ACC112 (cell line): ENCODE measurements around the gene SLC38A10.
A peak's percentile ranks its signal among the peaks of the same experiment; 100 is the strongest.

Experiments
- H2AFZ ChIP-seq: fragments of 200-600 bp; sonication (generic); one replicate; pipeline ENCODE4 v1.6.0; 2017; ENCODE audit warnings: antibody characterized with exemption, low read length; ENCODE audit not compliant: unreplicated experiment
- H3K27ac ChIP-seq: fragments of 200-600 bp; sonication (generic); 2 replicates; pipeline ENCODE4 v1.5.1; 2014; ENCODE audit warnings: low read depth, mild to moderate bottlenecking, antibody characterized with exemption, low read length, moderate library complexity
- H3K27me3 ChIP-seq: fragments of 200-600 bp; sonication (generic); 2 replicates; pipeline ENCODE4 v1.6.1; 2014; ENCODE audit warnings: mild to moderate bottlenecking, antibody characterized with exemption, low read length, moderate library complexity, mixed read lengths; ENCODE audit not compliant: insufficient read depth
- H3K36me3 ChIP-seq: fragments of 200-600 bp; sonication (generic); 2 replicates; pipeline ENCODE4 v1.6.1; 2016; ENCODE audit warnings: mild to moderate bottlenecking, antibody characterized with exemption, low read length, moderate library complexity, mixed read lengths; ENCODE audit not compliant: insufficient read depth
- H3K4me1 ChIP-seq: fragments of 200-600 bp; sonication (generic); one replicate; pipeline ENCODE4 v1.6.1; 2016; ENCODE audit warnings: low read length, mixed read lengths; ENCODE audit not compliant: insufficient read depth, unreplicated experiment, control insufficient read depth
- H3K4me3 ChIP-seq: fragments of 200-600 bp; sonication (generic); 2 replicates; pipeline ENCODE4 v1.5.1; 2014; ENCODE audit warnings: mild to moderate bottlenecking, low read depth, low read length
- H3K79me2 ChIP-seq: fragments of 200-600 bp; sonication (generic); one replicate; pipeline ENCODE4 v1.6.0; 2016; ENCODE audit warnings: low read length; ENCODE audit not compliant: control insufficient read depth, unreplicated experiment, insufficient read depth

Gene SLC38A10

DNA sequence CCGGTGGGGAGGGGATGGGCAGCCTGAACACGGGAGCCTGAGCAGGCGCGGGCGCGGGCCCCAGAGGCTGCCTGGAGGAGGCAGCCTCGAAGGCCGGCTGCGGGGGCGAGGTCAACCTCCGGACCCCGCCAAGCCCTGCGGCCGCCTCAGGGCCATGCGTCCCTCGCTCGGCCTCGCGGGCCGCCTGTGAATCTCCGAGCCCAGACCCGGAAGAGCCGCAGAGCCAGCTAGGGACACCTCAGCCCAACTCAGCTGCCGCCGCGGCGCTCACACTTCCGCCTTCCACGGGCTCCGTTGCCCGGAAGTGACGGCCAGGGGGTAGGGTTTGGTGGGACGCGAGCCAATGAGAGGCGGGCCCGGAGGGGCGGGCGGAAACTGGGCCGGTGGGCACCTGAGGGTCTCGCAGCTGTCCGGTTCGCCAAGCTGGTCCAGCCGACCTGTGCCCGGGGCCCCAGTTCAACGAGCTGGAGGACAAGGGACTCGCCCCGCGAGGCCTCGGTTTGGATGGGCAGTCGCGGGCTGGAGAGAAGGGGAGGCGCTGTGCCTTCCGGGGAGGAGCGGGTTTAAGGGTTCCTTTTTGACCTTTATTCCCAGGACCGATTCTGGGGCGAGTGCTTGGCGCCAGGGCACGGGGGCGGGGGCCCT, at the start of gene SLC38A10:
TSS of gene SLC38A10 (minus strand) at position 277 of the 645 bp plus-strand sequence. CDS start 386 bp downstream, outside the sequence.
- Histone ChIP-seq H3K79me2 (peaks cover 38% of the 10 kb centered on the region), H3K27me3 (no peaks in the 10 kb centered on the region), H2AFZ (peak within 1 kb of the TSS; percentile 92), H3K4me1 (peaks cover 5% of the 10 kb centered on the region), H3K36me3 (0 out of 2 replicates have a peak, but pooled peaks cover 2% of the 10 kb centered on the region), H3K4me3 (peak within 1 kb of the TSS; percentile 78), H3K27ac (peak within 1 kb of the TSS; percentile 37)

DNA sequence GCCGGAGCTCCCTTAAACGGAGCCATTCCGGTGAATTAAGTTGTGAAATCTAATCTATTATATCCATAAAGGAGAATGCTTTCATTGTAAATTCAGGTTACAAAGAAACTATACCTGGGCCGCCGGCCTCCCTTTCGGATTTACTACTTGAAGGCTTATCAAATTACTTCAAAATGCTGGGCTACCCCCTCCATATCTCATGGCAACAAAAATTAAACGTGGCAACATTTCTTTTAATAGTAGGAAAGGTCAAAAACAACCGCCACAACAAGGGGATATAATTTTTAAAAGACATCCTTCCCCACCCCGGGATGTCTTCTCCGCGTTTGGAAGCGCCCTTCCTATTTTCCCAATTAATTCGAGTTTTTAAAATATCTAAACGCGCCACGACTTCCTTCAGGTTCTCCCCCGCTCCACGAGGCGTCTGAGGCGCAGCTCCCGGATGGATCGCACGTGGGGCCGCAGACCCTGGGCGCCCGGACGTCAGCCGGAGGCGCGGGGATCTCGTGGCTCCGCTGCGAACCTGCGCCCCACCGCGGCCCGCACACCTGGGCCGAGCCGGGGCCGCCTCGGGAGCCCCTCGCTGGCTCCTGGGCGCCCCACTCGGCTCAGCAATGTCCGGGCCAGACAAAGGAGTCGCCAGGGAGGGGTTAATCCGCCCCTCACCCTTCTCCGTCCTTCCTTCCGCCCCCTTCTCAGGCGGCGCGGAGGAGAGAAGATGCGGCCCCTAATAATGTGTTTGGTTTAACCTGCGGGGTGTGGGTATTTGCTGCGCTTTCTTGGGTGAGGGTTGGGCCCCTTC, 47.4 kb upstream of the SLC38A10 start:
- H3K4me1 ChIP-seq = peaks cover 3% of the 10 kb centered on the region
- H2AFZ ChIP-seq = no peak overlapping the region
- peaks cover 62% of the 10 kb centered on the region for H3K79me2 ChIP-seq
- H3K36me3 ChIP-seq = no peaks in the 10 kb centered on the region
- peak overlapping the region; percentile 99 for H3K4me3 ChIP-seq
- peak overlapping the region; percentile 90 for H3K27ac ChIP-seq
- H3K27me3 ChIP-seq = no peaks in the 10 kb centered on the region

DNA sequence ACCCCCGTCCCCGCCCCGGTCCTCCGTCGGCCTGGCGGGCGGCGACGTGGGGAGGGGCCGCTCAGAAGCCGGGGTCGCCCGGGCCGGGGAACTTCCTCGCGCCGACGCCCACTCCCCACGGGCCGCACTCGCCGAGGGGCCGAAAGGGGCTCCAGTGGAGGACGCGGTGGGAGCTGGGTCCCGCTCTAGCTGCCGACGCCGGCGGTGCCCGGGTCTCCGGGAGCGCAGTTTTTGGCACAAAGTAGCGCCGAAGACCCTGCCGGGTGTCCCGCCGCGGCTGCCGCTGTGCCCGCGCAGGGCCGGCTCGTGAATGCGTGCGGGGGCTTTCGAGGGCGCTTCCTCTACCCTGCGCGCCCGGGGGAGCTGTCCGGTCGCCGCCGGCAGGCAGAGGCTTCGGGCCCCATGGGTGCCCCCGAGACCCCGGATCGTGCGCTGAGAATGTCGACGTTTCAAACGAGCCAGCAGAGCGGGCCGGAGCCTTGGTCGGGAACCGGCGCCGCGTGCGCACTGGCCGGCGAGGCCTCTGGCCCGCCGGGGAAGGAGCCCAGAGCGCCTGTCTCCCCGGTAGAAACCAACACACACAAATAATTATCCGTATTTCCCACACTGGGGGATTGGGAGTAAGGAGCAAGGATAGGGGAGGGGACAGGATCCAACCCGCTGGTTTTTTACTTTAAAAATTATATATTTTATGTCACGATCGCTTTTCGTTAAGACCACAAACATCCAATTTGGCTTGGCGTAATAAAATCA, 46.6 kb upstream of the SLC38A10 start:
- H3K27ac ChIP-seq = peak overlapping the region; percentile 90

DNA sequence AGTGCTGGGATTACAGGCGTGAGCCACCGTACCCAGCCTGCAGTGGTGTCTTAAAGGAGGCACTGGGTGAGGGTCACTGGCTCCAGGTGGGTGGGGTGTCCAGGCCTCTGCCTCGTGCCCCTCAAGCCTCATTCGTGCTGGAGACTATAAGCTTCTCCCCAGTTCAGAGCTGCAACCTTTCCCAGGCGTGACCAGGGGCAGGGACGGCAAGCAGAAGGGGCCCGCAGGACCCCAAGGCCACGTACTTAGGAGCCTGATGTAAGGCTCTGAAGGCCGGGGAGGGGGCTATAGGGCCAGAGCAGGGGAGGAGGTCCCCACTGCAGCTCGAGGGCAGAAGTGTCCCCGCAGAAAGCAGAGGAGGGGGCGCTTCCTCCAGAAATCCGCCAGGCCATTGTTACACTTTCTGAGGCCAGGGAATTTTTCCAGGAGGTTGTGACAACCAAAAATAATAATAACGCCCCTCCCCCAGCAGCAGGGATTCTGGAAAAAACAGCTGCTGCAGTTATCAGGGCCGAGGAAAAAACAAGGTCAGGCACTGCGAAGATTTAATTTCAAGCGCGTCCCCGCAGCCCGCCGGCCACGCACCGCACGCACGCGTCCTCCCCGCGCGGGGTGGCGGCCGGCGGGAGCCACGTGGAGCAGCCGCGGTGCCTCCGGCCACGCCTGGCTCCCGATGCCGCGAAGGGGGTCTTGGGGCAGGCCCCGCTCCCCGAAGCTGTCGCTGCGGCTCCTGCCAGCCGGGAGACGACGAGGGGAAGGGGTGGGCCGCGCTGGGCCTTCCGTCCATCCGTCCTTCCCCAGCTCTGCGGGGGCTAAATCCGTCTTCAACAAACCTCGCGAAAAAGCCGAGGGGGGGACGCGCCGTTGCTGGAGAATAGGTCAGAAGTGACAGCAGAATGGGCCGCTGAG, 45.8 kb upstream of the SLC38A10 start:
- Histone ChIP-seq H3K36me3 (no peaks in the 10 kb centered on the region), H3K79me2 (peaks cover 62% of the 10 kb centered on the region), H2AFZ (no peak overlapping the region), H3K27me3 (no peaks in the 10 kb centered on the region), H3K27ac (peak overlapping the region; percentile 90), H3K4me1 (peaks cover 3% of the 10 kb centered on the region), H3K4me3 (peak overlapping the region; percentile 99)

More for the DNA sequence above, 46.6 kb upstream of the SLC38A10 start:
- Histone ChIP-seq H2AFZ (no peak overlapping the region), H3K27me3 (no peaks in the 10 kb centered on the region), H3K79me2 (peaks cover 62% of the 10 kb centered on the region), H3K36me3 (no peaks in the 10 kb centered on the region), H3K4me1 (peaks cover 3% of the 10 kb centered on the region), H3K4me3 (peak overlapping the region; percentile 99)

DNA sequence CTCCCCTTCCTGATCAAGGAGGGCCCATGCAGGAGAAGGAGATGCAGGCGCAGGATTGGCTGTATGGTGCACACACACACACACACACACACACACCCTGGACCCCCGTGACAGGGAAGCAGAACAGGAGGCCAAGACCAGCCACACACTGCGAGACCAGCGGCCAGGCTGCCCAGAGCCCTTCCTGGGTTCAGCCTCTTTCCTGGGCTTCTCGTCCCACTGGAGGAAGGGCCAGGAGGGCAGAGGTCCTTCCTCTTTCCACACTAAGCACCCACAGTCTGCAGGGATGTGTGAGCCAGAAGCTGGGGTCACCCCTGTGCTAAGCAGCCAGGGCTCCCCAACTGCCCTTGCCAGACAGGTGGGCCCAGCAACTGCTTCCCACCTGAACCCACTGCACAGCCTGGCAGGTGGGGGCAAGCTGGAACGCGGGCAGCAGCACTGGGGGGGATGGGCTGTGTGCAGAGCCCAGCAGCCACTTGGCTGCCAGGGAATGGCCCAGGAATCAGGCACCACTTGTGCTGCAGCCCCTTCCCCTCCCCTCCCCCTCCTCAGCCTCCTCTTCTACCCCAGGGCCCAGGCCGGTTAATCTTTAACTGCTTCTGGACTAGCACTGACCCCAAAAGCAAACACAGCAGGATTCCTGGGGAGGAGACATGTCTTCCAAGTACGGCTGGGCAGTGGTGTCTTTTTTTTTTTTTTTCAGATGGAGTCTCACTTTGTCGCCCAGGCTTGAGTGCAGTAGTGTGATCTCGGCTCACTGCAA, 44.6 kb upstream of the SLC38A10 start:
- H3K4me3 ChIP-seq = no peak overlapping the region
- no peak overlapping the region for H3K27ac ChIP-seq
- no peak overlapping the region for H2AFZ ChIP-seq
- H3K79me2 ChIP-seq = peaks cover 54% of the 10 kb centered on the region
- no peaks in the 10 kb centered on the region for H3K36me3 ChIP-seq
- peaks cover 3% of the 10 kb centered on the region for H3K4me1 ChIP-seq
- H3K27me3 ChIP-seq = no peaks in the 10 kb centered on the region

DNA sequence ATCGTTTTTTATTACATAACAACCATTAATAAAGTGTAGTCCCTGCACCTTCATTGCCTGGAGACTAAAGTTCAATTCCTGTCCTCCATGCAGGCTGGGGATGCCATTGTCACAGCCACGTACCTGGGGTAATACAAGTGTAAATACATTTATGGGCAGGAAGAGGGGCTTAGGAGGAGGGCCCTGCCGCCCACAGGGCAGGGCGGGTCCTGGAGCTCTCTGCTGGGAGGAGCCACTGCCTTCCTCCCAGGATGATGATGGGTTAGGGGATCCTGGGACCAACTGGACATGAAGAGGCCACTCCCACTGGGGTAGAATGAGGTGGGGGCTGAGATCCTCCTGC, 44.1 kb upstream of the SLC38A10 start:
- H3K4me1 ChIP-seq = peaks cover 3% of the 10 kb centered on the region
- H3K27ac ChIP-seq = no peak overlapping the region
- peaks cover 48% of the 10 kb centered on the region for H3K79me2 ChIP-seq
- H3K4me3 ChIP-seq = no peak overlapping the region
- H3K27me3 ChIP-seq = no peaks in the 10 kb centered on the region
- H2AFZ ChIP-seq = no peak overlapping the region
- H3K36me3 ChIP-seq = no peaks in the 10 kb centered on the region

DNA sequence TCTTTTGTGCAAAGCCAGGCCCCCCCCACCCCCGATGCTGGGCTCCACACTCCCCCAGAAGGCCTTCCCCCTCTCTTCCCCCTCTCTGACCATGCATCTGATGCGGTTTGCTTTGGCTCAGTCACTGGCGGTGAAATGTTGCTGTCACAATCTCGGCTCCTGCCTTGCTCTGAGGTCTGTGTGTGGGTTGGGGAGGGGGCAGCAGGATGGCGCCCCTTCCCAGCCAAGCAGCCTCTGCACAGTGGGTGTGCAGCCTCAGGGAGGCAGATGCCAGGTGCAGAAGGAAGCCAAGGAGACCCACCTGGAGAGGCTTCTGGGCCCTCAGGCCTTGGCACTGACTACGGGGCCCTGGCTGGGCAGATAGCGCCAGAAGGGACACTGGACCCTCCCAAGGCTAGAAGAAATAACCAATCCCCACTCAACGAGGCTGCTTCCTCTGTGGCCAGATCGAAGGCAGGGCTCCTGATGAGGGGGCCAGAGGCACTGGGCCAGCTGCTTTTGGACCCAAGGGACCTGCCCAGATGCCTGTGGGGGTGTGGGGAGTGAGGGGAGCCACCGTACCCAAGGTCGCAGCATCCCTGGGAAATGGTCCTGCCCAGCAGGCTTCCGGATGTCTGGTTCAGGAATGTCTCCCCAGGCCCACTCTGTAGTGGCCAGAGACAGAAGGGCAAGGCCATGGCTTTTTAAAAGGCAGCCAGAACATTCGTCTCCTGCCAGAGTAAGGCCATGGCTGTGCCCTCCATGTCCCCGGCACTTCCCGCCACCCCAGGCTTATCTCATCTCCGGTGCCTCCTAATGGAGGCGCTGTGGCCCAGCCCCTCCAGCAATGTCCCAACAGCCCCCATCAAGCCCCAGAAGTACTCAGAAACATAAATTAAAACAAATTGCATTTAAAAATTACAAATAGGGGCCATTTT, 43.4 kb upstream of the SLC38A10 start:
- Histone ChIP-seq H3K27me3 (no peaks in the 10 kb centered on the region), H2AFZ (no peak overlapping the region), H3K79me2 (peaks cover 42% of the 10 kb centered on the region), H3K4me3 (no peak overlapping the region), H3K4me1 (peaks cover 3% of the 10 kb centered on the region), H3K36me3 (no peaks in the 10 kb centered on the region), H3K27ac (no peak overlapping the region)

DNA sequence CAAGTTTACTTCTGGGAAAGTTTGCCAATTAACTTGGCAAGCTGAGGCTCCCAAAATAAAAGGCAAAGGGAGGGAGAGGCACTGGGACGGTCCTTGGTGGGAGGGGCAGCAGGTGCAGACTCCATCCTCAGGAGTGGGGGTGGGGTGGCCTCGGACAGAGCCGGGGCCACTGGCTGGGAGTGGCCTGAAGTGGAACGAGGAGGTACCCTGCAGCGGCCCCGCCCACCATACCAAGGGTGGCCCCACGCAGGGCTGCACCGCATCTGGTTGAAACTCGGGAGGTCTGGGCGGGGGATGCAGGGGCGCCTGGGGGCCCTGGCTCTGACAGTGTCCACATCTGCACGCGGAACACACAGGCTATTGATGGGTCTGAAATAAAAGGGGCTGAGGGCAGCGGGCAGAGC, 42.4 kb upstream of the SLC38A10 start:
- Histone ChIP-seq H3K79me2 (peaks cover 32% of the 10 kb centered on the region), H3K27me3 (no peaks in the 10 kb centered on the region), H3K4me1 (peaks cover 3% of the 10 kb centered on the region), H3K4me3 (no peak overlapping the region), H3K27ac (no peak overlapping the region), H2AFZ (no peak overlapping the region), H3K36me3 (no peaks in the 10 kb centered on the region)

DNA sequence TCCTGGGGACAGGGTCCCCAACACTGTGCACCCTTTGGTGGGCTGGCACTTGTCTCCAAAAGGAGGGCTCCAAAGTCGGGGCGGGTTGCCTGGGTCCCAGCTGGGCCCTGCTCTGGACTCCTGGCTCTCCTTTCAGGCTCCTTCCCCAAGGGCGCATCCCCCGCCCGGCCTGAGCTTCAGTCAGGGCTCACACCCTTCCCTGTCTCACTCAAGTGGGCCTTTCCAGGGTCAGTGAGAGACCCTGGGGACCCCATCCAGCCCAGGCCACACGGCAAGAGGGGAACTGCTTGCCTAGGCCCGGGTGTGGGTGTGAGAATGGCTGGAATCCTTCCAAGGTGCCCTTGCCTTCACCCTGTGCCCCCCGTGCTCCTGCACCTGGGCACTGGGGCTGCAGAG, 41.8 kb upstream of the SLC38A10 start:
- peaks cover 3% of the 10 kb centered on the region for H3K4me1 ChIP-seq
- no peak overlapping the region for H3K27ac ChIP-seq
- no peaks in the 10 kb centered on the region for H3K36me3 ChIP-seq
- H3K27me3 ChIP-seq = no peaks in the 10 kb centered on the region
- H3K79me2 ChIP-seq = peaks cover 26% of the 10 kb centered on the region
- no peak overlapping the region for H2AFZ ChIP-seq
- no peak overlapping the region for H3K4me3 ChIP-seq
